ENCODE data around the gene ESPNL. TPM values are rescaled to one million over a fixed set of nuclear protein-coding genes. Genes with fewer than 3 reads are reported as not detected.

Gene ESPNL
- total and polyA plus RNA-seq, 2 of the 4 experiments (the other 2 are of a cell fraction) = 2.0 TPM

DNA sequence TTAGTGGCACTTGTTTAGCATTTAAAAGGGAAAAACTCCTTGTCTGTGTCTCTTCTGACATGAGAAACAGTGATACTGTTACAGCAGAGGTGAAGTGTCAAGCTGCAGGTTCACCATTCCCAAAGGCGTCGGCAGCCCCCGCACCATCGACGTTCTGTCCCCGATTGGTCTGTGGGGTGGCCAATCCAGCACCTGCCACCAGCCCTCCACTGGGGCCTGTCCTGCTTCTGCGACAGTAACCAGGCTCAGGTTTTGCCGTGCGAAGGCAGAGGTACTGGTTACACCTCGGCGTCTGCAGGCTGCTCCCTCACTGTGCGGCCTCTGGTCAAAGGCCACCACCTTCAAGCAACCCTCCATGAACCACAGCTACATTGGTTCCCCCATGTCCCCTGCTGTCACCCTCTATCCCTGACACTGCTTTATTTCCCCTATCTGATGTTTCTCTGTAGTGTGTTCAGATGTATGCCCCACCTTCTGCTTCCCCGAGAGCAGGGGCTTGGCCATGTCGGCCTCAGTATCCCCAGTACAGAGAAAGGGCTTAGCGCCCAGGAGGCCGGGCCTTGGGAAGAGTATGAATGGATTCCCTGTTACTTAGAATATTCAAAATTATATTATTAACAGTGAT is 8.6 kb upstream of the ESPNL start:
- no peaks in the 10 kb centered on the region for H3K9me3 ChIP-seq (ENCODE audit: control insufficient read depth, insufficient read depth, low read length)
- H3K79me1 ChIP-seq (ENCODE audit: low read depth in 1 of 2, low read length in 2 of 2) = no peaks in the 10 kb centered on the region
- no peak overlapping the region for H3K4me2 ChIP-seq (ENCODE audit: low read depth, low read length)
- no peaks in the 10 kb centered on the region for H4K20me1 ChIP-seq (ENCODE audit: insufficient read depth, low read length)
- H4K8ac ChIP-seq (ENCODE audit: low read depth in 2 of 2, low read length in 2 of 2) = no peak overlapping the region
- H3K4ac ChIP-seq (ENCODE audit: low read depth, low read length) = no peak overlapping the region
- H4K5ac ChIP-seq (ENCODE audit: low read depth, low read length) = no peak overlapping the region
- ATAC-seq (ENCODE audit: low read depth) (no peak), DNase-seq (no peak)
- dilution Hi-C loops (cut with HindIII; ENCODE audit: low sequenced_read_pairs, unreplicated experiment) = no loop called here
- no peak overlapping the region for H2BK120ac ChIP-seq (ENCODE audit: low read depth, low read length)
- no peak overlapping the region for H2AK9ac ChIP-seq (replicated peaks; ENCODE audit: low read depth, low read length, poor library complexity)
- BruUV-seq (replicated peaks) = no TSS peak
- H2AFZ ChIP-seq (replicated peaks; ENCODE audit: low read length, poor library complexity) = no peak overlapping the region
- H3K36me3 ChIP-seq (ENCODE audit: control insufficient read depth, insufficient read depth, low read length) = peaks cover 4% of the 10 kb centered on the region; the same call in 1 of the 2 replicates
- no peaks in the 10 kb centered on the region for H3K9me1 ChIP-seq (ENCODE audit: insufficient read depth, low read length)
- H3K4me1 ChIP-seq (ENCODE audit: control insufficient read depth, insufficient read depth, low read length) = no peaks in the 10 kb centered on the region
- ChIA-PET CTCF (no interaction called here), POLR2A (ENCODE audit: unreplicated experiment) (no interaction called here)
- H4K91ac ChIP-seq (ENCODE audit: insufficient read depth, low read depth, low read length) = no peak overlapping the region
- H3K9ac ChIP-seq (ENCODE audit: low read depth, low read length) = no peak overlapping the region
- H3K14ac ChIP-seq (replicated peaks; ENCODE audit: low read depth, low read length) = no peak overlapping the region
- no peak overlapping the region for H3K23ac ChIP-seq (ENCODE audit: low read depth, low read length)
- H3K56ac ChIP-seq (ENCODE audit: extremely low read depth, insufficient read depth, low read length) = no peak overlapping the region
- no peaks in the 10 kb centered on the region for H3K27me3 ChIP-seq (ENCODE audit: control insufficient read depth, insufficient read depth, low read length)
- no peak overlapping the region for H2BK15ac ChIP-seq (ENCODE audit: low read depth, low read length)
- no peak overlapping the region for H3K4me3 ChIP-seq (ENCODE audit: insufficient read depth, low read depth, low read length)
- H3K18ac ChIP-seq (ENCODE audit: low read depth, low read length) = no peak overlapping the region
- 96% methylated on average over 8 of the region's 16 CpGs; no CpG with 5 or more reads in 1 of the 2 experiments for WGBS, 2 experiments (ENCODE audit: extremely low coverage in 2 of 2, insufficient read length in 1 of 2)
- H2BK5ac ChIP-seq (ENCODE audit: low read depth, low read length, poor library complexity, severe bottlenecking) = no peak overlapping the region
- TF ChIP-seq, protein P1, sequence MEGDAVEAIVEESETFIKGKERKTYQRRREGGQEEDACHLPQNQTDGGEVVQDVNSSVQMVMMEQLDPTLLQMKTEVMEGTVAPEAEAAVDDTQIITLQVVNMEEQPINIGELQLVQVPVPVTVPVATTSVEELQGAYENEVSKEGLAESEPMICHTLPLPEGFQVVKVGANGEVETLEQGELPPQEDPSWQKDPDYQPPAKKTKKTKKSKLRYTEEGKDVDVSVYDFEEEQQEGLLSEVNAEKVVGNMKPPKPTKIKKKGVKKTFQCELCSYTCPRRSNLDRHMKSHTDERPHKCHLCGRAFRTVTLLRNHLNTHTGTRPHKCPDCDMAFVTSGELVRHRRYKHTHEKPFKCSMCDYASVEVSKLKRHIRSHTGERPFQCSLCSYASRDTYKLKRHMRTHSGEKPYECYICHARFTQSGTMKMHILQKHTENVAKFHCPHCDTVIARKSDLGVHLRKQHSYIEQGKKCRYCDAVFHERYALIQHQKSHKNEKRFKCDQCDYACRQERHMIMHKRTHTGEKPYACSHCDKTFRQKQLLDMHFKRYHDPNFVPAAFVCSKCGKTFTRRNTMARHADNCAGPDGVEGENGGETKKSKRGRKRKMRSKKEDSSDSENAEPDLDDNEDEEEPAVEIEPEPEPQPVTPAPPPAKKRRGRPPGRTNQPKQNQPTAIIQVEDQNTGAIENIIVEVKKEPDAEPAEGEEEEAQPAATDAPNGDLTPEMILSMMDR (conservative IDR thresholded peaks at IDR 0.05; ENCODE audit: low read depth, low read length) = no peak
- TF ChIP-seq, protein P2, sequence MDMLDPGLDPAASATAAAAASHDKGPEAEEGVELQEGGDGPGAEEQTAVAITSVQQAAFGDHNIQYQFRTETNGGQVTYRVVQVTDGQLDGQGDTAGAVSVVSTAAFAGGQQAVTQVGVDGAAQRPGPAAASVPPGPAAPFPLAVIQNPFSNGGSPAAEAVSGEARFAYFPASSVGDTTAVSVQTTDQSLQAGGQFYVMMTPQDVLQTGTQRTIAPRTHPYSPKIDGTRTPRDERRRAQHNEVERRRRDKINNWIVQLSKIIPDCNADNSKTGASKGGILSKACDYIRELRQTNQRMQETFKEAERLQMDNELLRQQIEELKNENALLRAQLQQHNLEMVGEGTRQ (IDR thresholded peaks at IDR 0.05; ENCODE audit: low read depth, low read length) = no peak
- TF ChIP-seq CEBPB (IDR thresholded peaks at IDR 0.05; ENCODE audit: low read depth, low read length) (no peak), MAFK (IDR thresholded peaks at IDR 0.05; ENCODE audit: low read depth, low read length) (no peak), BHLHE40 (IDR thresholded peaks at IDR 0.05; ENCODE audit: low read depth, low read length) (no peak), FOS (IDR thresholded peaks at IDR 0.05; ENCODE audit: low read depth, low read length) (no peak), RCOR1 (IDR thresholded peaks at IDR 0.05; ENCODE audit: insufficient replicate concordance, low read length) (no peak), POLR2A (IDR thresholded peaks at IDR 0.05; ENCODE audit: low read depth, low read length) (no peak), RAD21 (IDR thresholded peaks at IDR 0.05; ENCODE audit: low read length) (no peak), NFE2L2 (IDR thresholded peaks at IDR 0.05; ENCODE audit: low read depth, low read length) (no peak), MAZ (IDR thresholded peaks at IDR 0.05; ENCODE audit: borderline replicate concordance, low read depth, low read length) (no peak), CHD1 (IDR thresholded peaks at IDR 0.05; ENCODE audit: low read depth, low read length) (no peak), RFX5 (IDR thresholded peaks at IDR 0.05; ENCODE audit: low read depth, low read length) (no peak), MXI1 (IDR thresholded peaks at IDR 0.05; ENCODE audit: borderline replicate concordance, low read depth, low read length) (no peak), SMC3 (IDR thresholded peaks at IDR 0.05; ENCODE audit: low read depth, low read length) (no peak)
- TF ChIP-seq, protein P3, sequence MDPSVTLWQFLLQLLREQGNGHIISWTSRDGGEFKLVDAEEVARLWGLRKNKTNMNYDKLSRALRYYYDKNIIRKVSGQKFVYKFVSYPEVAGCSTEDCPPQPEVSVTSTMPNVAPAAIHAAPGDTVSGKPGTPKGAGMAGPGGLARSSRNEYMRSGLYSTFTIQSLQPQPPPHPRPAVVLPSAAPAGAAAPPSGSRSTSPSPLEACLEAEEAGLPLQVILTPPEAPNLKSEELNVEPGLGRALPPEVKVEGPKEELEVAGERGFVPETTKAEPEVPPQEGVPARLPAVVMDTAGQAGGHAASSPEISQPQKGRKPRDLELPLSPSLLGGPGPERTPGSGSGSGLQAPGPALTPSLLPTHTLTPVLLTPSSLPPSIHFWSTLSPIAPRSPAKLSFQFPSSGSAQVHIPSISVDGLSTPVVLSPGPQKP (IDR thresholded peaks at IDR 0.05; ENCODE audit: borderline replicate concordance, low read depth, low read length) = no peak
- no peak overlapping the region for H2AK5ac ChIP-seq (ENCODE audit: low read depth, low read length)
- intact Hi-C loops (cut with micrococcal nuclease) = no loop called here
- no peak overlapping the region for H2BK20ac ChIP-seq (ENCODE audit: low read depth, low read length)
- H3K27ac ChIP-seq (ENCODE audit: insufficient read depth, low read length) = no peak overlapping the region
- in situ Hi-C loops (cut with MboI; ENCODE audit: low sequenced_read_pairs) = no loop called here

Data from IMR-90 (cell line).